Measurements from ENCODE around the gene RABGAP1L.
"Not testable (repeated sequence)": the region's sequence is repeated elsewhere in the genome, so short reads cannot be mapped to it uniquely, and the experiment has no call there.

Gene RABGAP1L

GRCh38 chr1:174142836-174143235, 16.5 kb upstream of the RABGAP1L start:
- no peak overlapping the region for H3K4me3 ChIP-seq (ENCODE audit: low read length)
- no peak for TF ChIP-seq CTCF (conservative IDR thresholded peaks at IDR 0.05; ENCODE audit: low read depth, low read length)
- DNase-seq (ENCODE audit: low read depth): no peak

- DNase-seq (ENCODE audit: low read depth); H3K4me3 ChIP-seq (ENCODE audit: low read length): not testable (repeated sequence)
Observed at GRCh38 chr1:174143727-174144396, 15.5 kb upstream of the RABGAP1L start.

- DNase-seq (ENCODE audit: low read depth); H3K4me3 ChIP-seq (ENCODE audit: low read length): not testable (repeated sequence)
Observed at GRCh38 chr1:174144397-174144783, 14.9 kb upstream of the RABGAP1L start.

GRCh38 chr1:174149216-174149615, 10.1 kb upstream of the RABGAP1L start:
- TF ChIP-seq CTCF (conservative IDR thresholded peaks at IDR 0.05; ENCODE audit: low read depth, low read length): no peak
- DNase-seq (ENCODE audit: low read depth): no peak
- H3K4me3 ChIP-seq (ENCODE audit: low read length): no peak overlapping the region

- DNase-seq (ENCODE audit: low read depth): no peak
- H3K4me3 ChIP-seq (ENCODE audit: low read length): no peak overlapping the region
- no peak for TF ChIP-seq CTCF (conservative IDR thresholded peaks at IDR 0.05; ENCODE audit: low read depth, low read length)
Observed at GRCh38 chr1:174150499-174150898, 8.8 kb upstream of the RABGAP1L start.

- no peak for TF ChIP-seq CTCF (conservative IDR thresholded peaks at IDR 0.05; ENCODE audit: low read depth, low read length)
Observed at GRCh38 chr1:174152427-174152826, 6.9 kb upstream of the RABGAP1L start.

GRCh38 chr1:174153085-174153824, 6.1 kb upstream of the RABGAP1L start:
- DNase-seq (ENCODE audit: low read depth): no peak
- no peak overlapping the region for H3K4me3 ChIP-seq (ENCODE audit: low read length)
- no peak for TF ChIP-seq CTCF (conservative IDR thresholded peaks at IDR 0.05; ENCODE audit: low read depth, low read length)

More at GRCh38 chr1:174152427-174152826, 6.9 kb upstream of the RABGAP1L start:
- no peak for DNase-seq (ENCODE audit: low read depth)
- no peak overlapping the region for H3K4me3 ChIP-seq (ENCODE audit: low read length)

GRCh38 chr1:174153825-174154107, 5.6 kb upstream of the RABGAP1L start:
- H3K4me3 ChIP-seq (ENCODE audit: low read length): no peak overlapping the region
- no peak for TF ChIP-seq CTCF (conservative IDR thresholded peaks at IDR 0.05; ENCODE audit: low read depth, low read length)
- no peak for DNase-seq (ENCODE audit: low read depth)

Data from retinal pigment epithelial cell (primary cell).